GM18907 (cell line): Measurements from ENCODE around the gene XAB2.
A peak's percentile ranks its signal among the peaks of the same experiment; 100 is the strongest.

Source experiments
- ATAC-seq: cut with Tn5 transposase; IDR thresholded peaks from one replicate; pipeline ENCODE4 v1.9.1; 2021; ENCODE audit warnings: mild to moderate bottlenecking, moderate library complexity; ENCODE audit not compliant: unreplicated experiment

The XAB2 gene

GRCh38 chr19:7629347-7630054 lies at the start of gene XAB2, which contains the start of gene PET100:
Gene XAB2 (minus strand): TSS chr19:7629545. CDS start chr19:7629527, 18 bp downstream.
Gene PET100 (plus strand): TSS chr19:7629793. CDS start chr19:7629834, 41 bp downstream.
- ATAC-seq: peak; percentile 82

GRCh38 chr19:7677669-7678311 lies 48.4 kb upstream of the XAB2 start:
- no peak for ATAC-seq

- no peak for ATAC-seq
Observed at GRCh38 chr19:7676854-7677253, 47.5 kb upstream of the XAB2 start, which contains the start of gene MCEMP1. Gene MCEMP1 (plus strand): TSS chr19:7677090. CDS start chr19:7677121, 31 bp downstream.

- no peak for ATAC-seq
Observed at GRCh38 chr19:7676376-7676775, 47.0 kb upstream of the XAB2 start.

- ATAC-seq: no peak
Observed at GRCh38 chr19:7674010-7675005, 45.0 kb upstream of the XAB2 start.

GRCh38 chr19:7672522-7672921 lies 43.2 kb upstream of the XAB2 start:
- ATAC-seq: no peak

- ATAC-seq: no peak
Observed at GRCh38 chr19:7670790-7671189, 41.4 kb upstream of the XAB2 start.

GRCh38 chr19:7670150-7670783 lies 40.9 kb upstream of the XAB2 start:
- no peak for ATAC-seq

- no peak for ATAC-seq
Observed at GRCh38 chr19:7669641-7670040, 40.3 kb upstream of the XAB2 start.

GRCh38 chr19:7668842-7669241 lies 39.5 kb upstream of the XAB2 start, which contains the start of gene RETN:
Gene RETN (plus strand): TSS chr19:7669049. CDS start chr19:7669327, 278 bp downstream.
- no peak for ATAC-seq

GRCh38 chr19:7665076-7665475 lies 35.7 kb upstream of the XAB2 start:
- ATAC-seq: no peak

GRCh38 chr19:7663706-7664105 lies 34.4 kb upstream of the XAB2 start:
- no peak for ATAC-seq

GRCh38 chr19:7662657-7663056 lies 33.3 kb upstream of the XAB2 start:
- no peak for ATAC-seq

GRCh38 chr19:7661744-7662538 lies 32.6 kb upstream of the XAB2 start:
- ATAC-seq: no peak

- peak; percentile 65 for ATAC-seq
Observed at GRCh38 chr19:7658219-7658686, 28.9 kb upstream of the XAB2 start.

GRCh38 chr19:7657131-7657751 lies 27.9 kb upstream of the XAB2 start:
- ATAC-seq: no peak

- no peak for ATAC-seq
Observed at GRCh38 chr19:7655581-7655980, 26.2 kb upstream of the XAB2 start.

- ATAC-seq: no peak
Observed at GRCh38 chr19:7654401-7654800, 25.1 kb upstream of the XAB2 start.

- ATAC-seq: no peak
Observed at GRCh38 chr19:7652061-7652641, 22.8 kb upstream of the XAB2 start.
